Measurements from ENCODE around the gene ATP11C.

ATP11C gene

GRCh38 chrX:139905051-139905450, 27.8 kb downstream of the ATP11C start:
- TF ChIP-seq CTCF (IDR thresholded peaks at IDR 0.05; ENCODE audit: low read depth, low read length, poor library complexity, severe bottlenecking) (no peak), EZH2phosphoT487 (IDR thresholded peaks at IDR 0.05; ENCODE audit: borderline replicate concordance, low read length) (no peak)
- H3K27ac ChIP-seq (ENCODE audit: low read depth, low read length), result no peak overlapping the region
- no peak overlapping the region for H3K4me3 ChIP-seq (ENCODE audit: low read length)
- no peak overlapping the region for H3K4me2 ChIP-seq (ENCODE audit: low read length)
- H3K36me3 ChIP-seq (ENCODE audit: control insufficient read depth, low read length), result no peaks in the 10 kb centered on the region
- H3K27me3 ChIP-seq (ENCODE audit: control insufficient read depth, low read length), result no peaks in the 10 kb centered on the region
- H3K79me2 ChIP-seq (ENCODE audit: control insufficient read depth, low read length), result peaks cover 8% of the 10 kb centered on the region
- no peaks in the 10 kb centered on the region for H3K9me2 ChIP-seq (replicated peaks; ENCODE audit: control insufficient read depth, low read length)
- no peaks in the 10 kb centered on the region for H3F3A ChIP-seq (ENCODE audit: control insufficient read depth, insufficient read depth)
- no peaks in the 10 kb centered on the region for H3K9me3 ChIP-seq (ENCODE audit: control insufficient read depth, insufficient read depth, low read length)
- no peaks in the 10 kb centered on the region; the same call in 1 of the 2 replicates for H4K20me1 ChIP-seq (ENCODE audit: control insufficient read depth, insufficient read depth, low read depth, low read length)
- peaks cover 8% of the 10 kb centered on the region for H3K4me1 ChIP-seq (ENCODE audit: control insufficient read depth, low read length)

DNA sequence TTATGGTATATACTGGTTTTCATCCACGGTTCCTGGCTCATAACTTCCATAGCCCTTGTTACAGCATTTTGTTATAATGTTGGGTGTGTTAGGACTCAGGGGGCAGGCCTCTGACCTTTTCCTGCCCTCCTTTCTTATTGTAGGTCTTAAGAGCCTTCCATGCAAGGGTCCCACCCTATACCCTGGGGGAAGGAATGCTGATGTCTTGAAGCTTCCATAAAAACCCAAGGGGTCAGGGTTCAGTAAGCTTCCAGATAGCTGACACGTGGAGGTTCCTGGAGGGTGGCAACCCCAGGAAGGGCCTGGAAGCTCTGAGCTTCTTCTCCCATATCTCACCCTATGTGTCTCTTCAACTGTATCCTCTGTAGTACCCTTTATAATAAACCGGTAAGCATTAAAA, 29.6 kb downstream of the ATP11C start:
- Histone ChIP-seq H3K79me2 (ENCODE audit: control insufficient read depth, low read length) (peaks cover 2% of the 10 kb centered on the region; the same call in 1 of the 2 replicates), H3K27ac (ENCODE audit: low read depth, low read length) (no peak overlapping the region), H3K36me3 (ENCODE audit: control insufficient read depth, low read length) (no peaks in the 10 kb centered on the region), H4K20me1 (ENCODE audit: control insufficient read depth, insufficient read depth, low read depth, low read length) (no peaks in the 10 kb centered on the region; the same call in 1 of the 2 replicates), H3K4me2 (ENCODE audit: low read length) (no peak overlapping the region), H3K4me3 (ENCODE audit: low read length) (no peak overlapping the region), H3K9me2 (replicated peaks; ENCODE audit: control insufficient read depth, low read length) (no peaks in the 10 kb centered on the region), H3K4me1 (ENCODE audit: control insufficient read depth, low read length) (no peaks in the 10 kb centered on the region), H3F3A (ENCODE audit: control insufficient read depth, insufficient read depth) (no peaks in the 10 kb centered on the region), H3K27me3 (ENCODE audit: control insufficient read depth, low read length) (no peaks in the 10 kb centered on the region), H3K9me3 (ENCODE audit: control insufficient read depth, insufficient read depth, low read length) (no peaks in the 10 kb centered on the region)
- no peak for TF ChIP-seq EZH2phosphoT487 (IDR thresholded peaks at IDR 0.05; ENCODE audit: borderline replicate concordance, low read length)
- no peak for TF ChIP-seq CTCF (IDR thresholded peaks at IDR 0.05; ENCODE audit: low read depth, low read length, poor library complexity, severe bottlenecking)

DNA sequence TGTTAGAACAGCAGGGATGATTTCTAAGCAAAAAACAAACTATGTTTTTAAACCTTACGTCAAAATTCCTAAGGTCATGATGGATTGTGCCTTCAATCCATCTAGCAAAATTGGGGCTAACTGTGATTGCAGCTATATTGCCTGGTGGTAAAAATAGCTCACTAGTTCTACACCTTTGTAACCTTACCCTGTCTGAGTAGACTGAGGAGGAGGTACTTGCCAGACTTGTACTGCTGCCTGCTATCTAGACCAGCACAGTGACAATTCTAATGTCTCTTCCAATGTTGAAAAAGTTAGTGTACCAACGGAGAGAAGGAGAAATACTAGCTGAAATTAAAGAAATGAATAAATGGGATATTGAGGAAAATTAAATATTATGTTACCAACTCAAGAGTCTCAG, 30.3 kb downstream of the ATP11C start:
- Histone ChIP-seq H3K4me1 (ENCODE audit: control insufficient read depth, low read length) (no peaks in the 10 kb centered on the region), H3K27ac (ENCODE audit: low read depth, low read length) (no peak overlapping the region), H3K79me2 (ENCODE audit: control insufficient read depth, low read length) (peaks cover 2% of the 10 kb centered on the region; the same call in 1 of the 2 replicates), H3K9me2 (replicated peaks; ENCODE audit: control insufficient read depth, low read length) (no peaks in the 10 kb centered on the region), H3K4me2 (ENCODE audit: low read length) (no peak overlapping the region), H3K4me3 (ENCODE audit: low read length) (no peak overlapping the region), H4K20me1 (ENCODE audit: control insufficient read depth, insufficient read depth, low read depth, low read length) (no peaks in the 10 kb centered on the region; the same call in 1 of the 2 replicates), H3K36me3 (ENCODE audit: control insufficient read depth, low read length) (no peaks in the 10 kb centered on the region), H3K9me3 (ENCODE audit: control insufficient read depth, insufficient read depth, low read length) (no peaks in the 10 kb centered on the region), H3F3A (ENCODE audit: control insufficient read depth, insufficient read depth) (no peaks in the 10 kb centered on the region), H3K27me3 (ENCODE audit: control insufficient read depth, low read length) (no peaks in the 10 kb centered on the region)
- TF ChIP-seq CTCF (IDR thresholded peaks at IDR 0.05; ENCODE audit: low read depth, low read length, poor library complexity, severe bottlenecking) (no peak), EZH2phosphoT487 (IDR thresholded peaks at IDR 0.05; ENCODE audit: borderline replicate concordance, low read length) (no peak)
